Measurements from ENCODE around the gene WASHC4.
"Not testable (repeated sequence)": the region's sequence is repeated elsewhere in the genome, so short reads cannot be mapped to it uniquely, and the experiment has no call there.

WASHC4 gene

DNA sequence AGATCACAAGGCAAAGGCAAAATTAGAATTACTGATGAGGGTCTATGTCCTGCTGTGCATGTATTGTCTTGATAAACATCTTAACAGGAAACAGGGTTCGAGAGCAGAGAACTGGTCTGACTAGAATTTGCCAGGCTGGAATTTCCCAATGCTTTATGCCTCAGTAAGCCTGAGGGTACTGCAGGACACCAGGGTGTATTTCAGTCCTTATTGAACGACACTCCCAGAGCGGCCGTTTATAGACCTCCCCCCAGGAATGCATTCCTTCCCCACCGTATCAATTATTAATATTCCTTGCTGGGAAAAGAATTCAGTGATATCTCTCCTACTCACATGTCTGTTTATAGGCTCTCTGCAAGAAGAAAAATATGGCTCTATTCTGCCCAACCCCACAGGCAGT lies 12.2 kb upstream of the WASHC4 start:
- H3K4me1 ChIP-seq (ENCODE audit: insufficient read depth, low read length): peaks cover 21% of the 10 kb centered on the region; the same call in 1 of the 2 replicates
- not testable (repeated sequence) for H3K27me3 ChIP-seq (ENCODE audit: insufficient read depth, low read length); H3K27ac ChIP-seq (ENCODE audit: low read length); H3K9ac ChIP-seq (ENCODE audit: low read depth, low read length); H3K4me3 ChIP-seq (ENCODE audit: low read length); H3K36me3 ChIP-seq (ENCODE audit: insufficient read depth, low read depth, low read length)
- peaks cover 30% of the 10 kb centered on the region for H3K9me3 ChIP-seq (ENCODE audit: insufficient read depth, low read depth, low read length)

- no peak overlapping the region for H3K9ac ChIP-seq (ENCODE audit: low read depth, low read length)
- peaks cover 22% of the 10 kb centered on the region for H3K9me3 ChIP-seq (ENCODE audit: insufficient read depth, low read depth, low read length)
- H3K27me3 ChIP-seq (ENCODE audit: insufficient read depth, low read length): no peaks in the 10 kb centered on the region
- no peaks in the 10 kb centered on the region for H3K4me1 ChIP-seq (ENCODE audit: insufficient read depth, low read length)
- no peaks in the 10 kb centered on the region for H3K36me3 ChIP-seq (ENCODE audit: insufficient read depth, low read depth, low read length)
- H3K27ac ChIP-seq (ENCODE audit: low read length): no peak overlapping the region
- H3K4me3 ChIP-seq (ENCODE audit: low read length): no peak overlapping the region
Measured at GRCh38 chr12:105099356-105099755, 8.2 kb upstream of the WASHC4 start.

DNA sequence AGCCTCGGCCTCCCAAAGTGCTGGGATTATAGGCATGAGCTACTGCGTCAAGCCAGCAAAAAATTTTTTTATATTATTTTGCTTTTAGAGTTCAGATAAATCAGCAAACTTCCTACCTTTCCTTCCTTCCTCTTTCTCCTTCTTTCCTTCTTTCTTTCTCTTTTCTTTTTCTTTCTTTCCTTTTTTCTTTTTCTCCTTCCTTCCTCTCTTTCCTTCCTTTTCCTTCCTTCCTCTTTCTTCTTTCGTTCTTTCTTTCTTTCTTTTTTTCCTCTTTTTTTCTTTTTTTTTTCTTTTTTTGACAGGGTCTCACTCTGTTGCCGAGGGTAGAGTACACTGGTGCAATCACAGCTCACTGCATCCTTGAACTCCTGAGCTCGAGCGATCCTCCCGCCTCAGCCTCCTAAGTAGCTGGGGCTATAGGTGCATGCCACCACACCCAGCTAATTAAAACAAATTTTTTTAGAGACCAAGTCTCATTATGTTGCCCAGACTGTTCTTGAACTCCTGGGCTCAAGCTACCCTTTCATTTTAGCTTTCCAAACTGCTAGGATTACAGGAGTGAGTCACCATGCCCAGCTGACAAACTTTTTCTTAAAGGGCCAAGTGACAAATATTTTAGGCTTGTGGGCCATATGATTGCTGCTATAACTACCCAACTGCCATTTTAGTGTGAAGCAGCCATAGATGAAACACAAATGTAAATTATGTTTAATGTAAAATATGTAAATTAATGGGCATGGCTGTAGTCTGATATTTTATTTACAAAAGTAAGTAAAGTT lies 7.1 kb upstream of the WASHC4 start:
- Histone ChIP-seq H3K9me3 (ENCODE audit: insufficient read depth, low read depth, low read length) (peaks cover 14% of the 10 kb centered on the region; the same call in 1 of the 2 replicates), H3K27ac (ENCODE audit: low read length) (no peak overlapping the region), H3K9ac (ENCODE audit: low read depth, low read length) (no peak overlapping the region), H3K27me3 (ENCODE audit: insufficient read depth, low read length) (no peaks in the 10 kb centered on the region), H3K4me3 (ENCODE audit: low read length) (no peak overlapping the region), H3K4me1 (ENCODE audit: insufficient read depth, low read length) (no peaks in the 10 kb centered on the region), H3K36me3 (ENCODE audit: insufficient read depth, low read depth, low read length) (no peaks in the 10 kb centered on the region)

GRCh38 chr12:105100998-105101397 lies 6.5 kb upstream of the WASHC4 start:
- no peak overlapping the region for H3K4me3 ChIP-seq (ENCODE audit: low read length)
- no peaks in the 10 kb centered on the region for H3K36me3 ChIP-seq (ENCODE audit: insufficient read depth, low read depth, low read length)
- no peak overlapping the region for H3K27ac ChIP-seq (ENCODE audit: low read length)
- no peaks in the 10 kb centered on the region for H3K4me1 ChIP-seq (ENCODE audit: insufficient read depth, low read length)
- H3K9ac ChIP-seq (ENCODE audit: low read depth, low read length): no peak overlapping the region
- H3K27me3 ChIP-seq (ENCODE audit: insufficient read depth, low read length): no peaks in the 10 kb centered on the region
- H3K9me3 ChIP-seq (ENCODE audit: insufficient read depth, low read depth, low read length): peaks cover 9% of the 10 kb centered on the region; the same call in 1 of the 2 replicates

DNA sequence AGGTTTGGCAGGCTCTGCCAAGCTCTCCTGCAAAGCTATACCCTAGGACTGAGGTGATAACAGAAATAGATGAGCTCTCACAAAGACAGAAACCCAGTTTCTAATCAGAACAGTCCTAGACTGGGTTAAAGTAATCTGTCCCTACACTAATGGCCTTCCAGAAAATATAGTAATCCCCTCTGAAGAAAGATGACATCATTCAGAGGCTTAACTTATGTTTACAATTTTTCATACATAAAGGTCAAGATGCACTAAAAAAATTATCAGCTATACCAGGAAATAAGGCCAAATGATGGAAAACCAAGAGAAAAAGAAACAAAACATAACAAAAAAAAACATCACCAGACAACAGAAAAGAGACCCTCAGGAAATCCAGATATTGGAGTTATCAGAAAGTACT lies 4.9 kb upstream of the WASHC4 start:
- H3K27me3 ChIP-seq (ENCODE audit: insufficient read depth, low read length): no peaks in the 10 kb centered on the region
- no peaks in the 10 kb centered on the region for H3K36me3 ChIP-seq (ENCODE audit: insufficient read depth, low read depth, low read length)
- no peaks in the 10 kb centered on the region for H3K9me3 ChIP-seq (ENCODE audit: insufficient read depth, low read depth, low read length)
- H3K4me3 ChIP-seq (ENCODE audit: low read length): no peak overlapping the region
- H3K27ac ChIP-seq (ENCODE audit: low read length): no peak overlapping the region
- H3K4me1 ChIP-seq (ENCODE audit: insufficient read depth, low read length): no peaks in the 10 kb centered on the region; the same call in 1 of the 2 replicates
- H3K9ac ChIP-seq (ENCODE audit: low read depth, low read length): no peak overlapping the region

DNA sequence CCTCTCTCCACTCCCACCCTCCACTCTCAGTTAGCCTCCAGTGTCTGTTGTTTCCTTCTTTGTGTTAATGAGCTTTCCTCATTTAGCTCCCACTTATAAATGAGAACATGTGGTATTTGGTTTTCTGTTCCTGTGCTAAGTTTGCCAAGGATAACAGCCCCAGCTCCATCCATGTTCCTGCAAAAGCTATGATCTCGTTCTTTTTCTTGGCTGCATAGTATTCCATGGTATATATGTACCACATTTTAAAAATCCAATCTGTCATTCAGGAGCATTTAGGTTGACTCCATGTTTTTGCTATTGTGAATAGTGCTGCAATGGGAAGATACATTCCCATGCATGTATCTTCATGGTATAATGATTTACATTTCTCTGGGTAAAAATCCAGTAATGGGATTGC lies 2.8 kb upstream of the WASHC4 start:
- no peaks in the 10 kb centered on the region; the same call in 1 of the 2 replicates for H3K4me1 ChIP-seq (ENCODE audit: insufficient read depth, low read length)
- no peaks in the 10 kb centered on the region for H3K27me3 ChIP-seq (ENCODE audit: insufficient read depth, low read length)
- no peak overlapping the region for H3K27ac ChIP-seq (ENCODE audit: low read length)
- H3K36me3 ChIP-seq (ENCODE audit: insufficient read depth, low read depth, low read length): no peaks in the 10 kb centered on the region
- no peak overlapping the region for H3K4me3 ChIP-seq (ENCODE audit: low read length)
- H3K9ac ChIP-seq (ENCODE audit: low read depth, low read length): no peak overlapping the region
- H3K9me3 ChIP-seq (ENCODE audit: insufficient read depth, low read depth, low read length): no peaks in the 10 kb centered on the region

DNA sequence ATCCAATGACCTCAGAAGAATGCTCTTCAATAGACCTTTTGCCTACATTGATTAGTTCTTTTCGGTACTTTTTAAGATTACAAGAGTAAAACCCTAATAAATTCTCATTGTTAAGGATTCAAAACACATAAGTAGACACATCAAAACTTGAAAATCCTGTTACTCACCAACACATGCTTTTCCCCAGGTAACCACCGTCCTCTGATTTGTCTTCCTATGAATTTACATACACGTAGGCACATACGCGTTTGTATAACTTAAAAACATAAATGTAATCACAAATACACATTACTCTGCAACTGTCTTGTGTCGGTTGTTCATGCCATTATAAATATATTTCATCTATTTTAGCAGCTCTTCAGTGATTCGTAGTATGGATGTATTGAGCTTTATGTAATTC lies 910 bp upstream of the WASHC4 start:
- Histone ChIP-seq H3K27ac (ENCODE audit: low read length) (no peak overlapping the region), H3K36me3 (ENCODE audit: insufficient read depth, low read depth, low read length) (no peaks in the 10 kb centered on the region), H3K9me3 (ENCODE audit: insufficient read depth, low read depth, low read length) (no peaks in the 10 kb centered on the region), H3K9ac (ENCODE audit: low read depth, low read length) (peak overlapping the region; percentile 93; the same call in 1 of the 2 replicates), H3K4me1 (ENCODE audit: insufficient read depth, low read length) (peaks cover 11% of the 10 kb centered on the region; the same call in 1 of the 2 replicates), H3K27me3 (ENCODE audit: insufficient read depth, low read length) (no peaks in the 10 kb centered on the region), H3K4me3 (ENCODE audit: low read length) (peak overlapping the region; percentile 78)

GRCh38 chr12:105107171-105107493 lies 399 bp upstream of the WASHC4 start:
- H3K27ac ChIP-seq (ENCODE audit: low read length): peak overlapping the region; percentile 80
- no peaks in the 10 kb centered on the region for H3K9me3 ChIP-seq (ENCODE audit: insufficient read depth, low read depth, low read length)
- peak overlapping the region; percentile 78 for H3K4me3 ChIP-seq (ENCODE audit: low read length)
- H3K4me1 ChIP-seq (ENCODE audit: insufficient read depth, low read length): peaks cover 13% of the 10 kb centered on the region; the same call in 1 of the 2 replicates
- no peaks in the 10 kb centered on the region for H3K27me3 ChIP-seq (ENCODE audit: insufficient read depth, low read length)
- peak overlapping the region; percentile 93 for H3K9ac ChIP-seq (ENCODE audit: low read depth, low read length)
- H3K36me3 ChIP-seq (ENCODE audit: insufficient read depth, low read depth, low read length): peaks cover 5% of the 10 kb centered on the region

GRCh38 chr12:105109465-105110212 lies 2.1 kb downstream of the WASHC4 start:
- no peak overlapping the region for H3K27ac ChIP-seq (ENCODE audit: low read length)
- H3K4me3 ChIP-seq (ENCODE audit: low read length): peak overlapping the region; percentile 78
- no peaks in the 10 kb centered on the region for H3K9me3 ChIP-seq (ENCODE audit: insufficient read depth, low read depth, low read length)
- H3K4me1 ChIP-seq (ENCODE audit: insufficient read depth, low read length): peaks cover 19% of the 10 kb centered on the region; the same call in 1 of the 2 replicates
- no peaks in the 10 kb centered on the region for H3K27me3 ChIP-seq (ENCODE audit: insufficient read depth, low read length)
- H3K36me3 ChIP-seq (ENCODE audit: insufficient read depth, low read depth, low read length): peaks cover 30% of the 10 kb centered on the region
- H3K9ac ChIP-seq (ENCODE audit: low read depth, low read length): peak overlapping the region; percentile 49

GRCh38 chr12:105110851-105111250 lies 3.3 kb downstream of the WASHC4 start:
- Histone ChIP-seq H3K4me1 (ENCODE audit: insufficient read depth, low read length) (peaks cover 19% of the 10 kb centered on the region; the same call in 1 of the 2 replicates), H3K9me3 (ENCODE audit: insufficient read depth, low read depth, low read length) (no peaks in the 10 kb centered on the region), H3K36me3 (ENCODE audit: insufficient read depth, low read depth, low read length) (peaks cover 42% of the 10 kb centered on the region), H3K9ac (ENCODE audit: low read depth, low read length) (no peak overlapping the region), H3K27ac (ENCODE audit: low read length) (no peak overlapping the region), H3K4me3 (ENCODE audit: low read length) (peak overlapping the region; percentile 78), H3K27me3 (ENCODE audit: insufficient read depth, low read length) (no peaks in the 10 kb centered on the region)

GRCh38 chr12:105113094-105113493 lies 5.6 kb downstream of the WASHC4 start:
- H3K9me3 ChIP-seq (ENCODE audit: insufficient read depth, low read depth, low read length): no peaks in the 10 kb centered on the region
- H3K4me1 ChIP-seq (ENCODE audit: insufficient read depth, low read length): peaks cover 19% of the 10 kb centered on the region; the same call in 1 of the 2 replicates
- peaks cover 64% of the 10 kb centered on the region for H3K36me3 ChIP-seq (ENCODE audit: insufficient read depth, low read depth, low read length)

DNA sequence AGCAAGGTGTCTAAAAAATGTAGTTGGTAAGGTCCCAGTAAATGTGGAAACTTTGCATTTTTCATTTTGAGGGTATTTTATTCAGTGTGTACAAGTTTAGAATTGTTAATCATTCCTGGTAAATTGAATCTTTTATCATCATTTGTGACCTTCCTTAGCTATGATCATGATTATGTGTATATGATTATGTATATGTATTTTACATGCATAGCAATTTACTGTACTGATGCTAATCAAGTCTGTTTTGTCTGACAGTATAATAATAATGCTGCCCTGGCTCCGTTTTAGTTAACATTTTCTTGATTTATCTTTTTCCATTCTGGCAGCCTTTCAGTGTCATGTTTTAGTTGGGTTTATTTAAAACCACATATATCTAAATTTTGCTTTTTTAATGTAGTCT lies 9.4 kb downstream of the WASHC4 start:
- H3K27ac ChIP-seq (ENCODE audit: low read length): no peak overlapping the region
- H3K27me3 ChIP-seq (ENCODE audit: insufficient read depth, low read length): no peaks in the 10 kb centered on the region
- H3K9me3 ChIP-seq (ENCODE audit: insufficient read depth, low read depth, low read length): no peaks in the 10 kb centered on the region
- H3K36me3 ChIP-seq (ENCODE audit: insufficient read depth, low read depth, low read length): peaks cover 99% of the 10 kb centered on the region
- H3K9ac ChIP-seq (ENCODE audit: low read depth, low read length): no peak overlapping the region
- peaks cover 6% of the 10 kb centered on the region; the same call in 1 of the 2 replicates for H3K4me1 ChIP-seq (ENCODE audit: insufficient read depth, low read length)
- H3K4me3 ChIP-seq (ENCODE audit: low read length): no peak overlapping the region

More at GRCh38 chr12:105113094-105113493, 5.6 kb downstream of the WASHC4 start:
- Histone ChIP-seq H3K27ac (ENCODE audit: low read length) (no peak overlapping the region), H3K4me3 (ENCODE audit: low read length) (no peak overlapping the region), H3K27me3 (ENCODE audit: insufficient read depth, low read length) (no peaks in the 10 kb centered on the region), H3K9ac (ENCODE audit: low read depth, low read length) (no peak overlapping the region)
